CD4-positive, alpha-beta T cell treated with Interferon alpha-2 for 1 hour (primary cell): ENCODE data around the gene FTSJ3.
A peak's percentile ranks its signal among the peaks of the same experiment; 100 is the strongest.

ENCODE experiments used
- DNase-seq, 2 donors: peaks; one replicate each; pipeline ENCODE4 v3.0.0-alpha.2; 2020 to 2022

FTSJ3 gene

GRCh38 chr17:63786117-63786516, 41.3 kb downstream of the FTSJ3 start:
- DNase-seq: no peak

GRCh38 chr17:63785556-63785955, 41.9 kb downstream of the FTSJ3 start:
- no peak for DNase-seq

GRCh38 chr17:63783522-63783921, 43.9 kb downstream of the FTSJ3 start:
- DNase-seq: no peak

GRCh38 chr17:63780928-63781327, 46.5 kb downstream of the FTSJ3 start:
- no peak for DNase-seq

GRCh38 chr17:63780507-63780906, 47.0 kb downstream of the FTSJ3 start:
- no peak for DNase-seq

- no peak for DNase-seq
Observed at GRCh38 chr17:63775420-63775819, 52.0 kb downstream of the FTSJ3 start.

GRCh38 chr17:63774969-63775265, 52.5 kb downstream of the FTSJ3 start:
- DNase-seq: no peak

GRCh38 chr17:63774141-63774968, 53.1 kb downstream of the FTSJ3 start, which contains the start of gene DDX42:
TSS of gene DDX42 (plus strand) at chr17:63774170. CDS start at chr17:63787050, 12,880 bp downstream.
- no peak for DNase-seq

GRCh38 chr17:63773272-63774140, 54.0 kb downstream of the FTSJ3 start, which contains the start of gene CCDC47:
TSS of gene CCDC47 (minus strand) at chr17:63773597. CDS start at chr17:63766175, 7,422 bp downstream.
- peak; percentile 99 for DNase-seq

- no peak for DNase-seq
Observed at GRCh38 chr17:63772801-63773271, 54.6 kb downstream of the FTSJ3 start.
